T-cell (primary cell): ENCODE data around the gene SOX4. TPM values are rescaled to one million over a fixed set of nuclear protein-coding genes. Genes with fewer than 3 reads are reported as not detected.

Experiments used
- ATAC-seq, 4 experiments: fragments of 200-7000 bp in 3 of 4; fragments of 150-1000 bp in 1 of 4; cut with Tn5 transposase; replicated peaks in 1 of 4; 1 replicate in 3 of 4; 2 replicates in 1 of 4; pipeline ENCODE4 v1.10.0; 2021; ENCODE audit warnings: moderate library complexity in 3 of 4, mild to moderate bottlenecking in 2 of 4, moderate number of reproducible peaks in 1 of 4
- CTCF ChIA-PET, 2 donors: fragments of 300-600 bp; sonication (Branson Sonifier 250); formaldehyde crosslinking; loops; one replicate each; lab custom pipeline; 2022; ENCODE audit warnings: antibody characterized with exemption in 2 of 2; lab: Charles Lee
- POLR2A ChIA-PET, 2 donors: fragments of 300-600 bp; sonication (Branson Sonifier 250); formaldehyde crosslinking; loops; one replicate each; lab custom pipeline; 2022; ENCODE audit warnings: antibody characterized with exemption in 2 of 2; lab: Charles Lee
- DNase-seq, 35 experiments: peaks; one replicate each; pipeline versions ENCODE4 v3.0.0 to v3.0.0-alpha.2; 2013 to 2023
- H3K27ac ChIP-seq: one replicate; pipeline ENCODE4 v1.5.1; 2013; ENCODE audit warnings: low read length
- H3K27me3 ChIP-seq, 2 experiments: replicated peaks in 1 of 2; 1 replicate in 1 of 2; 2 replicates in 1 of 2; pipeline versions ENCODE4 v1.6.1 to v1.7.0; 2013; ENCODE audit warnings: low read length in 1 of 2, mixed read lengths in 1 of 2; ENCODE audit not compliant: control insufficient read depth in 2 of 2, insufficient read depth in 2 of 2; ENCODE audit errors: extremely low read depth in 1 of 2
- H3K36me3 ChIP-seq, 2 donors: 1 replicate in 1 of 2; 2 replicates in 1 of 2; pipeline versions ENCODE4 v1.6.1 to v1.7.0; 2013; ENCODE audit warnings: low read length in 1 of 2; ENCODE audit not compliant: control insufficient read depth in 2 of 2, insufficient read depth in 1 of 2; ENCODE audit errors: extremely low read depth in 1 of 2
- H3K4me1 ChIP-seq, 2 experiments: 1 replicate in 1 of 2; 2 replicates in 1 of 2; pipeline versions ENCODE4 v1.6.1 to v1.7.0; 2013; ENCODE audit warnings: low read length in 2 of 2, mixed read lengths in 1 of 2; ENCODE audit not compliant: insufficient read depth in 2 of 2, control insufficient read depth in 1 of 2; ENCODE audit errors: extremely low read depth in 1 of 2
- H3K4me3 ChIP-seq, 2 donors: 1 replicate in 1 of 2; 2 replicates in 1 of 2; pipeline versions ENCODE4 v1.5.1 to v1.7.0; 2013; ENCODE audit warnings: mild to moderate bottlenecking in 2 of 2, low read length in 1 of 2, moderate library complexity in 1 of 2; ENCODE audit not compliant: control insufficient read depth in 1 of 2; ENCODE audit errors: extremely low read depth in 1 of 2
- H3K9me3 ChIP-seq: 2 replicates; pipeline ENCODE4 v1.7.0; 2013
- H3K27ac Mint-ChIP-seq, 2 donors: one replicate each; pipeline ENCODE4 v1.8.0; 2020 to 2021; ENCODE audit warnings: mild to moderate bottlenecking in 2 of 2, mixed read lengths in 2 of 2
- H3K27me3 Mint-ChIP-seq, 2 donors: one replicate each; pipeline ENCODE4 v1.8.0; 2021 to 2022; ENCODE audit warnings: mixed read lengths in 2 of 2
- H3K36me3 Mint-ChIP-seq: one replicate; pipeline ENCODE4 v1.8.0; 2021; ENCODE audit warnings: mixed read lengths
- H3K4me1 Mint-ChIP-seq, 3 donors: one replicate each; pipeline ENCODE4 v1.8.0; 2020 to 2022; ENCODE audit warnings: mixed read lengths in 3 of 3, mild to moderate bottlenecking in 1 of 3
- H3K4me3 Mint-ChIP-seq, 3 donors: one replicate each; pipeline ENCODE4 v1.8.0; 2020 to 2022; ENCODE audit warnings: mild to moderate bottlenecking in 3 of 3, mixed read lengths in 3 of 3, moderate library complexity in 3 of 3
- H3K9me3 Mint-ChIP-seq, 3 donors: one replicate each; pipeline ENCODE4 v1.8.0; 2020 to 2022; ENCODE audit warnings: mixed read lengths in 3 of 3
- WGBS: methylation state at CpG from one replicate; pipeline ENCODE4 v1.1.5; 2013; ENCODE audit warnings: missing lambda C conversion rate; ENCODE audit not compliant: insufficient coverage; 5-methylcytosine and 5-hydroxymethylcytosine counted together
- total RNA-seq, 35 experiments: library from RNA in 6 of 35; stranded (reverse) in 6 of 35; fragments of 120-200 nt in 1 of 35; gene quantifications; one replicate each; pipeline versions ENCODE4 v1.2.1 to v1.2.4 and lab custom pipeline; 2013 to 2026

SOX4 gene
- total RNA-seq, 5 donors from 2014 or later (not counting 1 experiment from before 2014, with no cell fraction given), result 1.5 to 15.8 (median 2.9) TPM

GRCh38 chr6:21586740-21587178, 6.8 kb upstream of the SOX4 start:
- H3K4me3 Mint-ChIP-seq, result peak overlapping the region; percentile 85 to 98 (median 89)
- Histone ChIP-seq H3K36me3 (no peaks in the 10 kb centered on the region), H3K27me3 (peaks cover 0 to 25% of the 10 kb centered on the region in 2 experiments), H3K4me3 (peak overlapping the region in 1 of 2 donors; percentile 97), H3K9me3 (no peaks in the 10 kb centered on the region), H3K4me1 (peaks cover 0 to 19% of the 10 kb centered on the region in 2 experiments), H3K27ac (no peak overlapping the region)
- WGBS, result 23% methylated on average over 5 of the region's 15 CpGs
- ATAC-seq, result no peak
- peaks cover 14 to 16% (median 15%) of the 10 kb centered on the region in 3 donors for H3K4me1 Mint-ChIP-seq
- CTCF ChIA-PET, result interaction anchor here (0.6 to 9.8 kb wide), 2 partner anchors 279 to 1022 kb away, joined by 7 to 120 read pairs; no protein-coding TSS in a partner anchor
- peaks cover 21 to 22% of the 10 kb centered on the region in 2 donors for H3K27me3 Mint-ChIP-seq
- POLR2A ChIA-PET, result no interaction called here
- H3K9me3 Mint-ChIP-seq, result peaks cover 0 to 9% (median 4%) of the 10 kb centered on the region in 3 donors
- no peak for DNase-seq
- H3K36me3 Mint-ChIP-seq, result no peaks in the 10 kb centered on the region
- no peak overlapping the region for H3K27ac Mint-ChIP-seq

DNA sequence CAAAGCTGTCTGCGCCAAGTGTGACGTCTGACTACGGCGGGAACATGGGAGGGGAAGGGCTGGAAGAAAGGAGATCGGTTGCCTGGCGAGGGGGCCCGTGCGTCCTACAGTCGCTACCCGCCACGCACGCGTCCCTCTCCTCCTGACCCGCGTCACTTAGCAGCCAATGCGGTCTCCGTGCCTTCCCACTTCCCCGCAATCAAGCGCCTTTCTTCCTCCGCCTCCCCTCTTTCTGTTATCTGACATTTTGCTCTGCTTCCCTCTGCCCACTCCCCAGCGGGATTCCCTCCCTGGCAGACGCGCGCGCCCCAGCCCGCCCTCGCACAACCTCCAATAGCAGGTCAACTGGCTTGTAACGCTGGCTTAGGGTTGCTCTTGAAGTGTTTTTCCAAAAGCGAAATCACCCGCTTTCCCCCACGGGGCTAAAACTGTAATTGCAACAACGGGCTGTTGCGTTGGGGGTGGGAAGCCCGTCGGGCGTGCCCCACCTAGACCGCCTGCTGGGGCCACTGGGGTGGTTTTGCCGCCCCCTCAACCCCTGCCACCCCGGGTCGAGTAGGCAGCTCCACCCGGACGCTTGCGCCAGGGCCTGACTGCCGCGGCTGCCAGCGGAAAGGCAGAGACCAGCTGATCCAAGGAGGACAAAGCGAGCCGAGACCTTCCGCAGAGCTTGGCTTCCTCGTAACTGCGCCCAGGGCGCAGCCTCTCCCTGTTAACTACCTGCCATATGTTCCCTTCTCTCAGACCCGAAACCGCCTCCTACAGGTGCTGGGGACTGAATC, 6.2 kb upstream of the SOX4 start:
- WGBS, result 1% methylated on average over 38 of the region's 54 CpGs
- H3K36me3 Mint-ChIP-seq, result no peaks in the 10 kb centered on the region
- DNase-seq, result peak in 16 of 35 experiments; percentile 3 to 39 (median 13)
- no peak overlapping the region for H3K27ac Mint-ChIP-seq
- CTCF ChIA-PET, result interaction anchor here (0.6 to 9.8 kb wide), 4 partner anchors 11 to 1024 kb away, joined by 3 to 120 read pairs (median 16); no protein-coding TSS in a partner anchor
- Histone ChIP-seq H3K4me1 (peaks cover 0 to 19% of the 10 kb centered on the region in 2 experiments), H3K27ac (no peak overlapping the region), H3K4me3 (peak overlapping the region; percentile 60 to 97), H3K36me3 (no peaks in the 10 kb centered on the region), H3K27me3 (peaks cover 0 to 29% of the 10 kb centered on the region in 2 experiments), H3K9me3 (no peaks in the 10 kb centered on the region)
- H3K4me1 Mint-ChIP-seq, result peaks cover 14 to 16% (median 15%) of the 10 kb centered on the region in 3 donors
- POLR2A ChIA-PET, result interaction anchor here (0.6 to 0.7 kb wide), 3 partner anchors 1024 to 1268 kb away, joined by 3 read pairs; no protein-coding TSS in a partner anchor
- peaks cover 0 to 4% (median 0%) of the 10 kb centered on the region in 3 donors for H3K9me3 Mint-ChIP-seq
- H3K27me3 Mint-ChIP-seq, result peaks cover 23 to 27% of the 10 kb centered on the region in 2 donors
- peak; percentile 17 to 38 (median 26) for ATAC-seq
- peak overlapping the region; percentile 85 to 98 (median 89) for H3K4me3 Mint-ChIP-seq

DNA sequence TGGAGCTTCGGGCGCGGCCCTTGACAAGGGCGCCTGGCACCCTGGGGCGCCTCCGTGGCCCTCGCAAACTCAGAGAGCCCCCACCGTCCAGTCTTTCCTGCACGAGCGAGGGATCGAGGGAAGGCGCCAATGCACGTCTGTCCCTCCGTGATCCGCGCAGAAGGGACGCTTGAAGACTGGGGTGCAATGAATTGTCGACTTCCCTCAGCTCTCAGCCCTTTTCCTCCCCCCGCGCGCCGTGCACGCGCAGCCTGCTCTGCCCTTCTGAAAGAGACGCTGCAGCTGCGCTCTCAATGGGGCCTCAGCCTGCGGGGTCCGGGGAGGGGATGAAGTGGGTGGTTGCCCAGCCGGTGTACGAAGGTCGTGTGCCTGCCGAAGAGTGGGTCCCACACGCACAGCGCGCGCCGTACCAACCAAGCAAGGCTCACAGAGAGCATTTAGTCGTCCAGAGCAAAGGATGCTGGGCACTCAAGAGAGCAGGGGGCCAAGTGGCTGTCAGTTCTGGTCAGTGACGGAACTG, 5.5 kb upstream of the SOX4 start:
- Histone ChIP-seq H3K4me3 (peak overlapping the region; percentile 60 to 97), H3K9me3 (no peaks in the 10 kb centered on the region), H3K27me3 (peaks cover 0 to 29% of the 10 kb centered on the region in 2 experiments), H3K27ac (no peak overlapping the region), H3K36me3 (no peaks in the 10 kb centered on the region), H3K4me1 (peaks cover 3 to 19% of the 10 kb centered on the region in 2 experiments)
- DNase-seq (peak in 23 of 35 experiments; percentile 5 to 51 (median 26)), ATAC-seq (peak; percentile 38 to 47 (median 42))
- ChIA-PET POLR2A (interaction anchor here (0.6 to 0.7 kb wide), 4 partner anchors 466 to 1269 kb away, joined by 3 to 14 read pairs (median 3); no protein-coding TSS in a partner anchor), CTCF (interaction anchor here (0.6 to 9.8 kb wide), 7 partner anchors 455 to 1184 kb away, joined by 3 to 120 read pairs (median 5); no protein-coding TSS in a partner anchor)
- H3K9me3 Mint-ChIP-seq, result no peaks in the 10 kb centered on the region
- H3K4me3 Mint-ChIP-seq, result peak overlapping the region; percentile 85 to 98 (median 89)
- no peaks in the 10 kb centered on the region for H3K36me3 Mint-ChIP-seq
- WGBS, result 0% methylated on average over 27 of the region's 39 CpGs
- H3K27me3 Mint-ChIP-seq, result peaks cover 26 to 30% of the 10 kb centered on the region in 2 donors
- no peak overlapping the region for H3K27ac Mint-ChIP-seq
- peaks cover 14 to 16% (median 15%) of the 10 kb centered on the region in 3 donors for H3K4me1 Mint-ChIP-seq

- H3K4me1 ChIP-seq, result peaks cover 3 to 23% of the 10 kb centered on the region in 2 experiments
- WGBS, result under 1% methylated on average over 38 of the region's 53 CpGs
- no peaks in the 10 kb centered on the region for H3K36me3 ChIP-seq
- peak overlapping the region; percentile 60 to 97 for H3K4me3 ChIP-seq
- Mint-ChIP-seq H3K4me1 (peaks cover 14 to 16% (median 15%) of the 10 kb centered on the region in 3 donors), H3K4me3 (peak overlapping the region; percentile 85 to 98 (median 89)), H3K27ac (no peak overlapping the region), H3K9me3 (no peaks in the 10 kb centered on the region), H3K27me3 (peaks cover 26 to 30% of the 10 kb centered on the region in 2 donors), H3K36me3 (no peaks in the 10 kb centered on the region)
- H3K27me3 ChIP-seq, result peaks cover 0 to 35% of the 10 kb centered on the region in 2 experiments
- ChIA-PET CTCF (interaction anchor here (0.6 to 9.8 kb wide), 14 partner anchors 8 to 1347 kb away, joined by 3 to 120 read pairs (median 4); no protein-coding TSS in a partner anchor), POLR2A (interaction anchor here in 1 of 2 donors (0.7 kb wide), 1 partner anchor 467 kb away, joined by 14 read pairs; no protein-coding TSS in a partner anchor)
- no peaks in the 10 kb centered on the region for H3K9me3 ChIP-seq
- H3K27ac ChIP-seq, result no peak overlapping the region
- DNase-seq (peak in 25 of 35 experiments; percentile 4 to 48 (median 19)), ATAC-seq (peak; percentile 22 to 51 (median 28))
Observed at GRCh38 chr6:21588481-21589351, 4.8 kb upstream of the SOX4 start.

DNA sequence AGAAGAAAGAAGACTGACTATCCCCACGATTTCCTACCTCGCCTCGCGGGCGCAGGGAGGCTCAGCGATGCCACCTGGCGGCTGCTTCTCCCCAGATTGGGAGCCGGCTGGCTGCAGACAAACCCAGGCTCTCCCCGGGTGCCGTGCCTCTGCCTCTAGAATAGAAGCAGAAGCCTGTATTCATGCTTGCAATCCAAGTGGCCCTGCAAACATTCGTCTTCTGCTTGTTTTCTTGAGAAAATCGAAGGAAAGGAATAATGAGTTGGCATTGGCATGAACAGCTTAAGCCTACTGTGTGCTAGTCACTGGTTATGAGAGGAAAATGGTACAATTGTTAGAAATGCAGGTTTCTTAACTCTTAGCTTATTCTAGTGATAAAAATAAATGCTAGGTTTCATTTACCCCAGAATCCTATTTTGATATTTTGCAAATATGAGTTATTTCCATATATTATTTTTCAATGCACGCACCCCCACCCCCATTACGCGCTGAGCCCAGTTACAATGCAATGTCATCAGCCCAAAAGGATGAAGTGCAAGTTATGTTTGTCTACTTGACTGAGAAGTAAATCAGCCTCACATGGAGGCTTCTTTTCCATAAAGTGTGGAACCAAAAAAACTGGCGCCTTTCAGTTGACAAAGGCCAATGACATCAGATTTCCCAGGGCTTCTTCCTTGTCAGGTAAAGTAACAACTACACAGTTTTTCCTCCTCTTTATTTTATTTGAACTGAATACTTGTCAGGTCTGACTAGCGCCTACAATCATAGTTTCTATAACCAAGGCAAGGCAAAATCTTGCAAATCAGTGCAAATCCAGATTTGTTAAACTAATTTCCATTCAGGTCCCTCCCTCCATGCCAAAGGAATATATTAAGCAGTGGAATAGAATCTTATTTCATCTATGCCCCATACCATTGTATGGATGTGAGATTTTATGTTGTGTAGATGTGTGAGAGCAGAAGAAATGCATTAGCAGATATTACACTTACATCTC, 3.9 kb upstream of the SOX4 start:
- WGBS, result 7% methylated on average over 9 of the region's 17 CpGs
- CTCF ChIA-PET, result interaction anchor here (0.6 to 9.8 kb wide), 8 partner anchors 9 to 1348 kb away, joined by 3 to 120 read pairs (median 4); no protein-coding TSS in a partner anchor
- Histone ChIP-seq H3K27ac (no peak overlapping the region), H3K27me3 (peaks cover 0 to 43% of the 10 kb centered on the region in 2 experiments), H3K4me1 (peaks cover 3 to 31% of the 10 kb centered on the region in 2 experiments), H3K36me3 (no peaks in the 10 kb centered on the region), H3K4me3 (peak overlapping the region; percentile 60 to 97), H3K9me3 (no peaks in the 10 kb centered on the region)
- H3K4me1 Mint-ChIP-seq, result peaks cover 14 to 18% (median 17%) of the 10 kb centered on the region in 3 donors
- H3K9me3 Mint-ChIP-seq, result no peaks in the 10 kb centered on the region
- ATAC-seq, result peak; percentile 49 to 63 (median 56)
- no peaks in the 10 kb centered on the region for H3K36me3 Mint-ChIP-seq
- peaks cover 26 to 32% of the 10 kb centered on the region in 2 donors for H3K27me3 Mint-ChIP-seq
- H3K4me3 Mint-ChIP-seq, result peak overlapping the region; percentile 85 to 98 (median 89)
- H3K27ac Mint-ChIP-seq, result no peak overlapping the region
- peak; percentile 50 to 82 (median 69) for DNase-seq
- POLR2A ChIA-PET, result no interaction called here
